Measurements from ENCODE around the gene TFF2.

TFF2 gene

GRCh38 chr21:42301371-42302075 is 49.3 kb downstream of the TFF2 start:
- no peak for TF ChIP-seq CTCF (IDR thresholded peaks at IDR 0.05; ENCODE audit: control extremely low read depth, extremely low read depth, low read depth, missing control alignments)
- CTCF ChIA-PET = interaction anchor here (0.7 to 3.3 kb wide), 6 partner anchors 9 to 194 kb away, joined by 3 to 23 read pairs (median 3); no protein-coding TSS in a partner anchor
- DNase-seq (ENCODE audit: extremely low spot score) = no peak
- POLR2A ChIA-PET = no interaction called here

- no peak for DNase-seq (ENCODE audit: extremely low spot score)
- no peak for TF ChIP-seq CTCF (IDR thresholded peaks at IDR 0.05; ENCODE audit: control extremely low read depth, extremely low read depth, low read depth, missing control alignments)
- ChIA-PET POLR2A (no interaction called here), CTCF (interaction anchor here (1.4 to 3.3 kb wide), 2 partner anchors 10 to 18 kb away, joined by 3 to 23 read pairs; no protein-coding TSS in a partner anchor)
Observed at GRCh38 chr21:42300956-42301355, 49.8 kb downstream of the TFF2 start.

GRCh38 chr21:42300045-42300583 is 50.7 kb downstream of the TFF2 start:
- CTCF ChIA-PET = interaction anchor here (1.0 to 3.3 kb wide), 2 partner anchors 11 to 31 kb away, joined by 3 to 23 read pairs; no protein-coding TSS in a partner anchor
- POLR2A ChIA-PET = no interaction called here
- no peak for TF ChIP-seq CTCF (IDR thresholded peaks at IDR 0.05; ENCODE audit: control extremely low read depth, extremely low read depth, low read depth, missing control alignments)
- no peak for DNase-seq (ENCODE audit: extremely low spot score)

GRCh38 chr21:42299324-42300044 is 51.3 kb downstream of the TFF2 start:
- no peak for DNase-seq (ENCODE audit: extremely low spot score)
- CTCF ChIA-PET = interaction anchor here (1.0 to 3.3 kb wide), 2 partner anchors 11 to 31 kb away, joined by 3 to 23 read pairs; no protein-coding TSS in a partner anchor
- TF ChIP-seq CTCF (IDR thresholded peaks at IDR 0.05; ENCODE audit: control extremely low read depth, extremely low read depth, low read depth, missing control alignments) = no peak
- POLR2A ChIA-PET = no interaction called here

DNA sequence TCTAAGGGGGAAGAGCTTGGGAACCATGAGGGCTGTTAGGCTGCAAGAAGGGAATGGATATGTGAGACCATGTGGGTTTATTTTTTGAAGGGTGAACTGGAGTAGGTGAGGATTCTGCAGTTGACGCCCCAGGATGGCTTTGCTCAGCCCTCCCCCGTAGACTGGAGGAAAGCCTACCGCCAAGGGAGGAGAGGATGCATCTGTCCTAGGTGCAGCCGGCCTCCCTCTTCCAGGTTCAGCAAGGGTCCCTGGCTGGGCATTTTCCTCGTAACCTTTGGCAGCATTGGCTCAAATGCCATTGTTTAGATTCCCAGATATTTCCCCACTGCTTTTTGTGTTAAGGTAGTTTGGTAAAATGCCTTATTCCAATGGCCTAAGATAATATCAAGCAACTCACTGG is 52.1 kb downstream of the TFF2 start:
- CTCF ChIA-PET = interaction anchor here (2.5 kb wide), 1 partner anchor 11 kb away, joined by 12 read pairs; no protein-coding TSS in a partner anchor
- POLR2A ChIA-PET = no interaction called here
- TF ChIP-seq CTCF (IDR thresholded peaks at IDR 0.05; ENCODE audit: control extremely low read depth, extremely low read depth, low read depth, missing control alignments) = no peak
- no peak for DNase-seq (ENCODE audit: extremely low spot score)

DNA sequence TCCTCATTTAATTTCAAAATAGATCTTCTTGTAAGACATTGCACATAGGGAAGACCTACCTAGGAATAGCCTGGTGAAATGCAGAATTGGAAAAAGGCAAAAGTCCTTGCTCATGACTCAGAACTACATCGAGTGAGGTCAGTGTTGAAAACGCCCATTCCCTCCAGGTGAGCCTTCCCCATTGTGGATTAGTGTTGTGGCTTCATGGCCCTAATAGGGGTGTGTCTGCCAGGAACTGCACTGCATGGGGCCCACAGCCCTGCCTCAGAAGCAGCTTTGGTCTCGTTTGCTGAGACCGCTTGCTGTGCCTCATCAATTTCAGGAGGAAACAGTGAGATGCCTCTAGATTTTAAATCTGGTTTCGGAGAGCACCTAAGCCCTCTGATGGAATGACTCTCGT is 52.6 kb downstream of the TFF2 start:
- no peak for DNase-seq (ENCODE audit: extremely low spot score)
- TF ChIP-seq CTCF (IDR thresholded peaks at IDR 0.05; ENCODE audit: control extremely low read depth, extremely low read depth, low read depth, missing control alignments) = no peak
- POLR2A ChIA-PET = no interaction called here
- CTCF ChIA-PET = interaction anchor here (1.2 to 2.5 kb wide), 2 partner anchors 12 to 134 kb away, joined by 4 to 12 read pairs; no protein-coding TSS in a partner anchor

Measured in GM10248 (cell line).